ENCODE measurements around the gene CKAP4. TPM values are rescaled to one million over a fixed set of nuclear protein-coding genes. Genes with fewer than 3 reads are reported as not detected.

The CKAP4 gene
- total and polyA plus RNA-seq, 2 donors (not counting 3 experiments of a cell fraction or from before 2014, with no cell fraction given): 117 to 223 TPM

- no peaks in the 10 kb centered on the region for H3K9me3 ChIP-seq (replicated peaks; ENCODE audit: control insufficient read depth, insufficient read depth, low read length)
- H3K9me1 ChIP-seq (replicated peaks; ENCODE audit: control insufficient read depth, extremely low read depth, insufficient read depth, low read length): no peaks in the 10 kb centered on the region
- dilution Hi-C loops (cut with MboI; ENCODE audit: extremely low pct_ligation_motif_present, low sequenced_read_pairs): no loop called here
- no peaks in the 10 kb centered on the region for H3K36me3 ChIP-seq (ENCODE audit: control insufficient read depth in 2 of 2, extremely low read depth in 1 of 2, insufficient read depth in 2 of 2, low read length in 2 of 2)
- intact Hi-C loops (cut with micrococcal nuclease): loop anchor here (1.0 to 5.0 kb wide), 4 partner anchors 88 to 804 kb away; no protein-coding TSS in a partner anchor
- POLR2A ChIA-PET: interaction anchor here (1.0 kb wide), 1 partner anchor 85 kb away, joined by 3 read pairs; no protein-coding TSS in a partner anchor
- H2AFZ ChIP-seq (ENCODE audit: low read depth, low read length): no peak overlapping the region
- DNase-seq (ENCODE audit: low read depth, low spot score) (no peak), FAIRE-seq (no peak)
- no peak overlapping the region for H3K9ac ChIP-seq (replicated peaks; ENCODE audit: extremely low read depth, insufficient read depth, low read length)
- no TSS peak for BruUV-seq (replicated peaks)
- H3K27me3 ChIP-seq (ENCODE audit: control insufficient read depth in 2 of 2, insufficient read depth in 2 of 2, low read length in 2 of 2): peaks cover 6 to 9% of the 10 kb centered on the region in 2 experiments
- no peak overlapping the region for H3K4me2 ChIP-seq (ENCODE audit: insufficient read depth, low read length)
- H3K27ac ChIP-seq (ENCODE audit: insufficient read depth, low read depth, low read length): no peak overlapping the region
- no peak overlapping the region for H3K4me3 ChIP-seq (replicated peaks in 1 of 3; ENCODE audit: insufficient read depth in 1 of 3, low read depth in 1 of 3, low read length in 3 of 3)
- no peaks in the 10 kb centered on the region for H4K20me1 ChIP-seq (replicated peaks; ENCODE audit: control insufficient read depth, extremely low read depth, insufficient read depth, low read length)
- H3K4me1 ChIP-seq (ENCODE audit: control insufficient read depth, extremely low read depth, insufficient read depth, low read length): no peaks in the 10 kb centered on the region
- CTCF ChIA-PET: interaction anchor here (0.6 to 2.4 kb wide), 37 partner anchors 9 to 841 kb away, joined by 3 to 47 read pairs (median 5); partner anchors contain the start of gene POLR3B
- H3K79me2 ChIP-seq (ENCODE audit: control insufficient read depth, insufficient read depth, low read length): no peaks in the 10 kb centered on the region
- TF ChIP-seq FOS (IDR thresholded peaks at IDR 0.05; ENCODE audit: borderline replicate concordance, insufficient read depth, low read length): no peak
- TF ChIP-seq JUN (IDR thresholded peaks at IDR 0.05; ENCODE audit: borderline replicate concordance, insufficient read depth, insufficient read length, low read depth): no peak
- no peak for TF ChIP-seq GATA2 (IDR thresholded peaks at IDR 0.05; ENCODE audit: insufficient read depth, insufficient read length, low read depth, low read length)
- TF ChIP-seq POLR2A (IDR thresholded peaks at IDR 0.05; ENCODE audit: low read depth, low read length): no peak
- TF ChIP-seq CTCF (IDR thresholded peaks at IDR 0.05; ENCODE audit: extremely low read depth in 1 of 2, insufficient read depth in 1 of 2, low read depth in 1 of 2, low read length in 2 of 2): no peak
- no peak for TF ChIP-seq POLR2AphosphoS5 (IDR thresholded peaks at IDR 0.05; ENCODE audit: insufficient read depth, low read depth, low read length)
Observed at GRCh38 chr12:106224355-106224706, 23.5 kb downstream of the CKAP4 start.

All from endothelial cell of umbilical vein (primary cell).